Neural crest cell (in vitro differentiated cells): Measurements from ENCODE around the gene RPS6KL1. TPM values are rescaled to one million over a fixed set of nuclear protein-coding genes. Genes with fewer than 3 reads are reported as not detected.

ENCODE experiments used
- DNase-seq: peaks from one replicate; pipeline ENCODE4 v3.0.0; 2021; ENCODE audit warnings: low read depth, mixed read lengths, low spot score
- H3K27ac Mint-ChIP-seq: one replicate; pipeline ENCODE4 v1.8.0; 2021; ENCODE audit warnings: mild to moderate bottlenecking, mixed read lengths; ENCODE audit not compliant: unreplicated experiment
- H3K27me3 Mint-ChIP-seq: 2 replicates; pipeline ENCODE4 v1.8.0; 2021; ENCODE audit warnings: low read depth, mild to moderate bottlenecking, mixed read lengths
- H3K36me3 Mint-ChIP-seq: 2 replicates; pipeline ENCODE4 v1.8.0; 2021; ENCODE audit warnings: low read depth, mild to moderate bottlenecking, mixed read lengths
- H3K4me1 Mint-ChIP-seq: 2 replicates; pipeline ENCODE4 v1.8.0; 2021; ENCODE audit warnings: mixed read lengths
- H3K4me3 Mint-ChIP-seq: one replicate; pipeline ENCODE4 v1.8.0; 2021; ENCODE audit warnings: mild to moderate bottlenecking, mixed read lengths
- H3K9me3 Mint-ChIP-seq: 2 replicates; pipeline ENCODE4 v1.8.0; 2021; ENCODE audit warnings: mixed read lengths
- total RNA-seq: library from RNA; stranded (reverse); gene quantifications from 2 replicates; pipeline ENCODE4 v1.2.1, GENCODE V29; 2021
- TF ChIP-seq, protein P1 (sequence below): fragments of 200-600 bp; sonication (generic); conservative IDR thresholded peaks from 2 replicates; pipeline ENCODE4 v1.5.0; 2021; ENCODE audit warnings: antibody characterized with exemption, mild to moderate bottlenecking

The RPS6KL1 gene
- total RNA-seq, 1 donor from 2014 or later, result 13.9 TPM

DNA sequence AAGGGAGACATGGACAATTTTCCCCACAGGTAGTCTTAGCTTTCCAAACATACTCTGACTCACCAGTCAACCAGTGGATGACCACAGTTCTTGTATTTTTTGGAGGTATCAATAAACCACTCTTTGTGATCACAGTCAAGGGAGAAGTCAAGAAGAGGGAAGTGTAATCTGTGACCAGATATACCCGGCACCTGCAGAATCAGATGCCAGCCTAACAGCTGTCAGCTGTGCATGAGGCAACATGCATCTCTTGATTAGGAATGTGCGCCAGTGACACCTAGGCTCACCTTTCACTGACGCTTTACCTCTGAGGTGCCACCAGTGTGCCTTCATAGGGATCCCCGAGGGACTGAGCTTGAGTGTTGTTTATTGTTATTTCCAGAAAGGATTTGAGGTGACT is 67.1 kb downstream of the RPS6KL1 start:
- DNase-seq, result no peak
- H3K9me3 Mint-ChIP-seq, result no peaks in the 10 kb centered on the region
- H3K27ac Mint-ChIP-seq, result no peak overlapping the region
- TF ChIP-seq, protein P1, sequence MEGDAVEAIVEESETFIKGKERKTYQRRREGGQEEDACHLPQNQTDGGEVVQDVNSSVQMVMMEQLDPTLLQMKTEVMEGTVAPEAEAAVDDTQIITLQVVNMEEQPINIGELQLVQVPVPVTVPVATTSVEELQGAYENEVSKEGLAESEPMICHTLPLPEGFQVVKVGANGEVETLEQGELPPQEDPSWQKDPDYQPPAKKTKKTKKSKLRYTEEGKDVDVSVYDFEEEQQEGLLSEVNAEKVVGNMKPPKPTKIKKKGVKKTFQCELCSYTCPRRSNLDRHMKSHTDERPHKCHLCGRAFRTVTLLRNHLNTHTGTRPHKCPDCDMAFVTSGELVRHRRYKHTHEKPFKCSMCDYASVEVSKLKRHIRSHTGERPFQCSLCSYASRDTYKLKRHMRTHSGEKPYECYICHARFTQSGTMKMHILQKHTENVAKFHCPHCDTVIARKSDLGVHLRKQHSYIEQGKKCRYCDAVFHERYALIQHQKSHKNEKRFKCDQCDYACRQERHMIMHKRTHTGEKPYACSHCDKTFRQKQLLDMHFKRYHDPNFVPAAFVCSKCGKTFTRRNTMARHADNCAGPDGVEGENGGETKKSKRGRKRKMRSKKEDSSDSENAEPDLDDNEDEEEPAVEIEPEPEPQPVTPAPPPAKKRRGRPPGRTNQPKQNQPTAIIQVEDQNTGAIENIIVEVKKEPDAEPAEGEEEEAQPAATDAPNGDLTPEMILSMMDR, result no peak
- no peak overlapping the region for H3K4me3 Mint-ChIP-seq
- no peaks in the 10 kb centered on the region for H3K36me3 Mint-ChIP-seq
- no peaks in the 10 kb centered on the region for H3K27me3 Mint-ChIP-seq
- no peaks in the 10 kb centered on the region for H3K4me1 Mint-ChIP-seq

DNA sequence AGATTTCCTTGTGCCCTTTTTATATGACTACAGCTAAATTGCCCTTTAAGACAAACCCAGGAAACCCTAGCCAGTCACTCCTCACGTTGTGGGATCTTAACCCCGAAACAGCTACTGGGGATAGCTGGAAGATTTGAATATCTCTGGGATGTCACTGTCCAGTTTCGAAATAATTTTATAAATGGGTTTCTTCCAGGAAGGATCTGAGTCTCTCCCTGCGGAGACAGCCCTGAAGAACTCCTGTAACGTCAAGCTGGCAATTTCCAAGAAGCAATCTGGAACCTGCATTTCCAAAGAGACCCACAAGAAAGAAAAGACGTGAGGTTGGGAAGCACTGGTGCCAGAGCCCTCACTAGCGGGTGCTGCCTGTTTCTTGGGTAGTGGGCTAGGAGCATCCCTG is 68.0 kb downstream of the RPS6KL1 start:
- Mint-ChIP-seq H3K27me3 (no peaks in the 10 kb centered on the region), H3K36me3 (no peaks in the 10 kb centered on the region), H3K27ac (no peak overlapping the region), H3K4me1 (no peaks in the 10 kb centered on the region), H3K9me3 (no peaks in the 10 kb centered on the region), H3K4me3 (no peak overlapping the region)
- TF ChIP-seq, protein P1, result no peak
- no peak for DNase-seq

Other genes with a start within 250 kb of the RPS6KL1 start
- 49.3 and 51.5 TPM in 2 replicates for gene AREL1, start 210.2 kb downstream of the RPS6KL1 start, total RNA-seq
- 53.3 and 58.0 TPM in 2 replicates for gene FCF1, start 210.1 kb downstream of the RPS6KL1 start, total RNA-seq
- gene YLPM1, start 159.9 kb downstream of the RPS6KL1 start, total RNA-seq, result 115 and 120 TPM in 2 replicates
- gene PROX2, start 47.1 kb downstream of the RPS6KL1 start, total RNA-seq, result not detected in 2 replicates
- 92.9 and 97.4 TPM in 2 replicates for gene DLST, start 41.3 kb downstream of the RPS6KL1 start, total RNA-seq
- gene PGF, start 32.3 kb upstream of the RPS6KL1 start, total RNA-seq, result 2.9 and 3.9 TPM in 2 replicates
- gene EIF2B2, start 79.7 kb upstream of the RPS6KL1 start, total RNA-seq, result 50.5 TPM in 2 replicates
- 27.7 and 34.2 TPM in 2 replicates for gene MLH3, start 128.2 kb upstream of the RPS6KL1 start, total RNA-seq
- 35.9 and 37.1 TPM in 2 replicates for gene ACYP1, start 140.8 kb upstream of the RPS6KL1 start, total RNA-seq
- 1.3 and 1.9 TPM in 2 replicates for gene ZC2HC1C, start 146.4 kb upstream of the RPS6KL1 start, total RNA-seq
- gene NEK9, start 203.8 kb upstream of the RPS6KL1 start, total RNA-seq, result 109 and 113 TPM in 2 replicates